Large intestine (tissue), 3 donors: ENCODE results near the gene B4GALT1. TPM values are rescaled to one million over a fixed set of nuclear protein-coding genes. Genes with fewer than 3 reads are reported as not detected.

Experiments used
- DNase-seq, 2 donors: peaks; one replicate each; pipeline versions ENCODE4 v3.0.0 to v3.0.0-alpha.2; 2013
- H3K27ac ChIP-seq: one replicate; pipeline ENCODE4 v1.5.1; 2013; ENCODE audit warnings: low read length
- H3K27me3 ChIP-seq: 2 replicates; pipeline ENCODE4 v1.6.1; 2013; ENCODE audit warnings: low read length; ENCODE audit not compliant: control insufficient read depth, insufficient read depth
- H3K36me3 ChIP-seq: 2 replicates; pipeline ENCODE4 v1.6.1; 2013; ENCODE audit warnings: low read length; ENCODE audit not compliant: control insufficient read depth, insufficient read depth
- H3K4me1 ChIP-seq: one replicate; pipeline ENCODE4 v1.6.1; 2013; ENCODE audit warnings: low read length; ENCODE audit not compliant: control insufficient read depth, insufficient read depth
- H3K4me3 ChIP-seq: one replicate; pipeline ENCODE4 v1.5.1; 2013; ENCODE audit warnings: low read length
- H3K9me3 ChIP-seq: one replicate; pipeline ENCODE4 v1.6.1; 2013; ENCODE audit warnings: mild to moderate bottlenecking, low read depth, low read length, moderate library complexity; ENCODE audit not compliant: control insufficient read depth
- WGBS: methylation state at CpG from one replicate; pipeline ENCODE4 v1.1.5; 2013; ENCODE audit warnings: low lambda C conversion rate; ENCODE audit not compliant: insufficient coverage; 5-methylcytosine and 5-hydroxymethylcytosine counted together
- polyA plus RNA-seq: library from polyadenylated mRNA; unstranded; fragments of 120-200 nt; gene quantifications from one replicate; pipeline ENCODE4 v1.2.1, GENCODE V29; 2013

Gene B4GALT1
- polyA plus RNA-seq, 1 donor, result 120 TPM

DNA sequence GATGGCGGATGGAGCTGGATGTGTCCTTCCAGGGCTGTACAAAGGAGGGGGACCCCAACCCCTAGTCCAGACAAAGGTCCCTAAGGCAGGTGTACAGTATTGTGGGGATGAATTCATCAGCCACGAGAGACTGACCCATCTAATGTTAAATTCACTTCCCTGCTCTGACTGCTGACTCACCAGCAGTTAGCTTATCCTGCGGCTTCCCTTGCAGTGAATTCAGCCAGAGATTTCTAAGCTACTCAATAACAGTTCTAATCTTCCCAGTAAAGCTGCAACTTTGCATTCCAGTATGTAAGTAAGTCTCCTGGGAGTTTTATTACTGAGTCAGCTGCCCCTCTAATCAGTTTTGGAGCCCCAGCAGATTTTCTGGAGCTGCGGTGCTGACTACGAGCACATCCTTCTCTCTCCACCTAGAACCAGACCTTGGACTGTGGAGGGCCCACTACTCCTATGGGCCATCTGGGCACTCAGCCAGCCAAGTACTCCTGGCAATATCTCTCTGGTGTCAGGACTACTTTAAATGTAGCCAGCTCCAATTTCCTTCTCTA is 16.1 kb downstream of the B4GALT1 start:
- no CpG with 5 or more reads among the region's 5 CpGs for WGBS
- peaks cover 39% of the 10 kb centered on the region for H3K4me1 ChIP-seq

DNA sequence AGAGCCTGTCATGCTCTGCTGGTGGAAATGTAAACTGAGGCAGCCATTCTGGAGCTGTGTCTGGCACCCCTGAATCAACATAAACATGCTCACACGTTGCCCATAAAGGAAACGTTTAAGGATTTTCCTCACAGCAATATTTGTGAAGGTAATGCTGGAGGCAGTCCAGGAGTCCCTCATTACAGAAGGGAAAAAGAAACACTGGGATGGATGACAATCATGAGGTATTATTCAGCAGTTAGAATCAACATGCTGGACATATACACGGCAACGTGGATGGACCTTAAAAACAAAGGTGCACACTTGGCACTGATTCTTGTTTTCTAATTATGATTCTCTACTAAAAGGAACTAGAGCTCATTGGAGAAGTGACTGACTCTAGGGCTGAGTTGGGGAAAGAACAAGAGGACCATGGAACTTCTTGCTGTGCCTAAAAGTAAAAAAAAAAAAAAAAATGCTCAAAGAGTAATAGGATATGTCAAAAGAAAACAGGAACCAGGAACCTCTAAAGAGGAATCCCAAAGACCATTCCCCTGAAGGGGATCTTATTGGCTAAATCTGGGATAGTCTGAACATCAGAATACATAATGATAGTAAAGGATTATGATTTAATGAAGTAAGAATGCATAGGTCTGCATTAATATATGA is 18.6 kb downstream of the B4GALT1 start:
- Histone ChIP-seq H3K4me3 (no peak overlapping the region), H3K9me3 (no peaks in the 10 kb centered on the region), H3K36me3 (peaks cover 8% of the 10 kb centered on the region), H3K4me1 (peaks cover 33% of the 10 kb centered on the region), H3K27me3 (no peaks in the 10 kb centered on the region), H3K27ac (no peak overlapping the region)
- DNase-seq, result no peak
- WGBS, result 40% methylated on average over 1 of the region's 4 CpGs

More for the DNA sequence above, 16.1 kb downstream of the B4GALT1 start:
- Histone ChIP-seq H3K9me3 (no peaks in the 10 kb centered on the region), H3K27ac (peak overlapping the region; percentile 66), H3K27me3 (no peaks in the 10 kb centered on the region), H3K4me3 (no peak overlapping the region), H3K36me3 (peaks cover 2% of the 10 kb centered on the region)
- DNase-seq, result peak; percentile 91 to 96

- DNase-seq, result peak in 1 of 2 donors; percentile 59
- peaks cover 40% of the 10 kb centered on the region for H3K4me1 ChIP-seq
- no CpG with 5 or more reads among the region's 7 CpGs for WGBS
- H3K36me3 ChIP-seq, result peaks cover 8% of the 10 kb centered on the region
- H3K9me3 ChIP-seq, result no peaks in the 10 kb centered on the region
- H3K4me3 ChIP-seq, result no peak overlapping the region
- H3K27ac ChIP-seq, result peak overlapping the region; percentile 7
- H3K27me3 ChIP-seq, result no peaks in the 10 kb centered on the region
These were observed 19.5 kb downstream of the B4GALT1 start for GRCh38 chr9:33147416-33148169.

- H3K9me3 ChIP-seq, result no peaks in the 10 kb centered on the region
- H3K4me1 ChIP-seq, result peaks cover 39% of the 10 kb centered on the region
- DNase-seq, result no peak
- H3K36me3 ChIP-seq, result peaks cover 8% of the 10 kb centered on the region
- WGBS, result no CpG with 5 or more reads among the region's 2 CpGs
- no peak overlapping the region for H3K27ac ChIP-seq
- no peaks in the 10 kb centered on the region for H3K27me3 ChIP-seq
- H3K4me3 ChIP-seq, result no peak overlapping the region
These were observed 20.8 kb downstream of the B4GALT1 start for GRCh38 chr9:33146298-33146697.

DNA sequence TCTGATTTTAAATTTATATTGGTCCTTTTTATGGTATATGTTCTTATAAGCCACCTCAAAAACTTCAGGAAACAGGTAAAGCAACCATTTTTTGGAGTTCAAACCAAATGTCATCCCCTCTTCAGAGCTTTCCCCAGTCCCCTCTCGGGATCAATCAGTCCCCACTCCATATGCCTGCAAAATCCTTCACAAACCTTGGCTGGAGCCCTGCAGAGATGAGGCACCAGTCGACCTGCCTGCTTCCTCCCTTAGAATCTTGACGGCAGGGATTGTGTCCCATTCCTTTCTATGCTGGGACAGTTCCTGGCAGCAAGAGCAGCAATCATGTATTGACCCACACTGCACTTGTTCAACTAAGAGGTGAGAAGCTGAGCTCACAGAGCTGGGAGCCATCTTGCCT is 22.6 kb downstream of the B4GALT1 start:
- Histone ChIP-seq H3K36me3 (peaks cover 9% of the 10 kb centered on the region), H3K27ac (no peak overlapping the region)
- no peak for DNase-seq

DNA sequence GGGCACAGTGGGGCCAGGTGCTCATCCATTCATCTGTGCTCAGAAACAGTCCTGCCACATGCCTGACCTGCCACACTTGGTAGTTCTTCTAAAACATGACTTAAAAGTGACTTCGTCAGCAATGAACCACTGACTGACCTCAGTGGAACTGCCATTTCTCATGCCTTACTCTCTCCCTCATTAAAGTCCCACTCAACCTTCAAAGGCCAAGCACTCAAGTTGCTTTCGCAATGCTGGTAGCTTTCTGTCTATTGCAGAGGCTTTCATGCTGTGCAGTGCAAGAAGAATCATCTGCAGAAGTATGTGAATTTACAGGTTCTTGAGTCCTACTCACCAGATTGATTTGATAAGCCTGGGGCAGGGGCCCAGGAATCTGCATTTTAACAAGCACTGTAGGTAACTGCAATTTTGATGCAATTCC is 23.9 kb downstream of the B4GALT1 start:
- Histone ChIP-seq H3K27ac (peak overlapping the region; percentile 50), H3K4me1 (peaks cover 44% of the 10 kb centered on the region), H3K4me3 (no peak overlapping the region), H3K27me3 (no peaks in the 10 kb centered on the region), H3K36me3 (peaks cover 13% of the 10 kb centered on the region), H3K9me3 (no peaks in the 10 kb centered on the region)
- WGBS, result no CpG with 5 or more reads among the region's 2 CpGs
- DNase-seq, result peak; percentile 72 to 79

More for the DNA sequence above, 22.6 kb downstream of the B4GALT1 start:
- Histone ChIP-seq H3K4me1 (peaks cover 40% of the 10 kb centered on the region), H3K27me3 (no peaks in the 10 kb centered on the region), H3K4me3 (no peak overlapping the region), H3K9me3 (no peaks in the 10 kb centered on the region)
- no CpG with 5 or more reads among the region's 3 CpGs for WGBS

GRCh38 chr9:33142535-33142934 is 24.6 kb downstream of the B4GALT1 start:
- Histone ChIP-seq H3K27ac (no peak overlapping the region), H3K4me1 (peaks cover 44% of the 10 kb centered on the region), H3K36me3 (peaks cover 13% of the 10 kb centered on the region), H3K27me3 (no peaks in the 10 kb centered on the region), H3K9me3 (no peaks in the 10 kb centered on the region), H3K4me3 (no peak overlapping the region)
- 100% methylated on average over 1 of the region's 5 CpGs for WGBS
- DNase-seq, result no peak

GRCh38 chr9:33140401-33141360 is 26.5 kb downstream of the B4GALT1 start:
- Histone ChIP-seq H3K27ac (no peak overlapping the region), H3K36me3 (peaks cover 8% of the 10 kb centered on the region), H3K27me3 (no peaks in the 10 kb centered on the region), H3K4me1 (peaks cover 51% of the 10 kb centered on the region), H3K9me3 (no peaks in the 10 kb centered on the region), H3K4me3 (no peak overlapping the region)
- no CpG with 5 or more reads among the region's 9 CpGs for WGBS
- no peak for DNase-seq

GRCh38 chr9:33139421-33140228 is 27.5 kb downstream of the B4GALT1 start:
- Histone ChIP-seq H3K4me3 (no peak overlapping the region), H3K4me1 (peaks cover 61% of the 10 kb centered on the region), H3K27me3 (no peaks in the 10 kb centered on the region), H3K36me3 (peaks cover 6% of the 10 kb centered on the region), H3K27ac (peak overlapping the region; percentile 9), H3K9me3 (no peaks in the 10 kb centered on the region)
- peak in 1 of 2 donors; percentile 59 for DNase-seq
- WGBS, result no CpG with 5 or more reads among the region's 18 CpGs
